ENCODE measurements around the gene CACNA2D3.

CACNA2D3 gene

GRCh38 chr3:54870423-54870822 is 748.1 kb downstream of the CACNA2D3 start:
- H3K4me3 ChIP-seq (ENCODE audit: low read depth, low read length), result no peak overlapping the region
- peak; percentile 96 for DNase-seq (ENCODE audit: low read depth, low spot score)
- in situ Hi-C loops (cut with HindIII; ENCODE audit: low sequenced_read_pairs), result no loop called here
- TF ChIP-seq CTCF (IDR thresholded peaks at IDR 0.05; ENCODE audit: low read depth, low read length), result peak; percentile 79

GRCh38 chr3:54871867-54872266 is 749.5 kb downstream of the CACNA2D3 start:
- no peak overlapping the region for H3K4me3 ChIP-seq (ENCODE audit: low read depth, low read length)
- TF ChIP-seq CTCF (IDR thresholded peaks at IDR 0.05; ENCODE audit: low read depth, low read length), result no peak
- in situ Hi-C loops (cut with HindIII; ENCODE audit: low sequenced_read_pairs), result no loop called here
- no peak for DNase-seq (ENCODE audit: low read depth, low spot score)

GRCh38 chr3:54873059-54874010 is 751.0 kb downstream of the CACNA2D3 start:
- no peak overlapping the region for H3K4me3 ChIP-seq (ENCODE audit: low read depth, low read length)
- in situ Hi-C loops (cut with HindIII; ENCODE audit: low sequenced_read_pairs), result no loop called here
- DNase-seq (ENCODE audit: low read depth, low spot score), result no peak
- no peak for TF ChIP-seq CTCF (IDR thresholded peaks at IDR 0.05; ENCODE audit: low read depth, low read length)

- DNase-seq (ENCODE audit: low read depth, low spot score), result no peak
- no peak for TF ChIP-seq CTCF (IDR thresholded peaks at IDR 0.05; ENCODE audit: low read depth, low read length)
- H3K4me3 ChIP-seq (ENCODE audit: low read depth, low read length), result no peak overlapping the region
- in situ Hi-C loops (cut with HindIII; ENCODE audit: low sequenced_read_pairs), result loop anchor here (25.0 kb wide), 1 partner anchor 612 kb away; the partner anchor contains the start of gene WNT5A
These were observed 752.6 kb downstream of the CACNA2D3 start for GRCh38 chr3:54874816-54875556.

GRCh38 chr3:54875596-54876268 is 753.4 kb downstream of the CACNA2D3 start:
- TF ChIP-seq CTCF (IDR thresholded peaks at IDR 0.05; ENCODE audit: low read depth, low read length), result no peak
- no peak overlapping the region for H3K4me3 ChIP-seq (ENCODE audit: low read depth, low read length)
- DNase-seq (ENCODE audit: low read depth, low spot score), result no peak
- in situ Hi-C loops (cut with HindIII; ENCODE audit: low sequenced_read_pairs), result loop anchor here (25.0 kb wide), 1 partner anchor 612 kb away; the partner anchor contains the start of gene WNT5A

GRCh38 chr3:54876694-54877093 is 754.3 kb downstream of the CACNA2D3 start:
- no peak for DNase-seq (ENCODE audit: low read depth, low spot score)
- TF ChIP-seq CTCF (IDR thresholded peaks at IDR 0.05; ENCODE audit: low read depth, low read length), result no peak
- in situ Hi-C loops (cut with HindIII; ENCODE audit: low sequenced_read_pairs), result loop anchor here (25.0 kb wide), 1 partner anchor 611 kb away; the partner anchor contains the start of gene WNT5A
- no peak overlapping the region for H3K4me3 ChIP-seq (ENCODE audit: low read depth, low read length)
